GM21528 (cell line): Measurements from ENCODE around the gene ADAM11.
A peak's percentile ranks its signal among the peaks of the same experiment; 100 is the strongest.

Experiments
- ATAC-seq: cut with Tn5 transposase; IDR thresholded peaks from one replicate; pipeline ENCODE4 v1.9.1; 2021; ENCODE audit warnings: mild to moderate bottlenecking, moderate library complexity; ENCODE audit not compliant: unreplicated experiment, low FRiP score

ADAM11 gene

GRCh38 chr17:44775136-44775837 is 16.5 kb downstream of the ADAM11 start:
- ATAC-seq, result peak; percentile 77

GRCh38 chr17:44775838-44776621 is 17.2 kb downstream of the ADAM11 start:
- peak; percentile 5 for ATAC-seq

GRCh38 chr17:44776628-44777393 is 18.0 kb downstream of the ADAM11 start:
- no peak for ATAC-seq

DNA sequence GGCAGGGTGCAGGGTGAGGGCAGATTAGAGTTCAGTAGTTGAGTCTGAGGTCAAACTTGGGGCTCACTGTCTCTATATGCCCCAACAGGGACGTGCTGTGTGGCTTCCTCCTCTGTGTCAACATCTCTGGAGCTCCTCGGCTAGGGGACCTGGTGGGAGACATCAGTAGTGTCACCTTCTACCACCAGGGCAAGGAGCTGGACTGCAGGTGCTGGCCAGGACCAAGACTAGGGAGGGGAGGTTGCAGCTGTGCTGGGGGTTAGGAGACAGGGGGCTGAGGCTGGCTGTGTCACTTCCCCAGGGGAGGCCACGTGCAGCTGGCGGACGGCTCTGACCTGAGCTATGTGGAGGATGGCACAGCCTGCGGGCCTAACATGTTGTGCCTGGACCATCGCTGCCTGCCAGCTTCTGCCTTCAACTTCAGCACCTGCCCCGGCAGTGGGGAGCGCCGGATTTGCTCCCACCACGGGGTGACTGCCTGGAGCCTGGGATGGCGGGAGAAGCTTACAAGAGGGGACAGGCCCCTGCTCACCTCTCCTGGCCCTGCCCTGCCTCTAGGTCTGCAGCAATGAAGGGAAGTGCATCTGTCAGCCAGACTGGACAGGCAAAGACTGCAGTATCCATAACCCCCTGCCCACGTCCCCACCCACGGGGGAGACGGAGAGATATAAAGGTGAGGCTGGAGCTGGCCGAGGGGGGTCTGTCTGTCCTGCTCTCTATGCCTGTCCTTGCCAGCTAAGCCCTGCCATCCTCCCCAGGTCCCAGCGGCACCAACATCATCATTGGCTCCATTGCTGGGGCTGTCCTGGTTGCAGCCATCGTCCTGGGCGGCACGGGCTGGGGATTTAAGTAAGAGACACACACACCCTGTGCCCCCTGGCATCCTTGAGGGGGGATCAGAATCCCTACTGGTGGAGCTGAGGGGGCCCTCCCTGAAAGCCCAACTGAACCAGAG is 18.9 kb downstream of the ADAM11 start:
- no peak for ATAC-seq

DNA sequence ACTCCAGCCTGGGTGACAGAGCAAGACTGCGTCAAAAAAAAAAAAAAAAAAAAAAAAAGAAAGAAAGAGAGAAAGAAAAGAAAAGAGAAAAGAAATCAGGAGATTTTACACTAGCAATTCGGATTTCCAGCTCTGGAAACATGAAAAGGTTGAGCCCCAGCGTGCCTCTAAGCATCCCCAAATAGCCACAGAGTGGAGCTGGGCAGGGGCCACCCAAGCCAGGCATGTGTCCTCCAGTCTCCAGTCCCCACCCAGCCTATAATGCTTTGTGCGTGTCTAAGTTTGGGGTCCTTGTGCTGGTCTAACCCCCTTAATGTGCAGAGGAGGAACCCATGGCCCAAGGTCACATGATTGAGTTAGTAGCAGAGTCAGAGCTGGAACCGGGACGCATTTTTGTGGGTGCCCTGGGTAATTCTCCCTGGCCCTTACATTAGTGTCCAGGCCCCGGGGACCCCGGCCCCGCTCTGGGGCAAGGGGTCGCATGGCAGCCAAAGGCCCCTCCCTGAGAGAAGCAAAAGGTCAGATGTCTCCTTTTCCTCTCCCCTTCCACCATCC is 19.9 kb downstream of the ADAM11 start:
- ATAC-seq, result no peak

GRCh38 chr17:44779211-44780025 is 20.6 kb downstream of the ADAM11 start:
- ATAC-seq, result no peak

GRCh38 chr17:44780161-44780560 is 21.4 kb downstream of the ADAM11 start:
- ATAC-seq, result no peak

DNA sequence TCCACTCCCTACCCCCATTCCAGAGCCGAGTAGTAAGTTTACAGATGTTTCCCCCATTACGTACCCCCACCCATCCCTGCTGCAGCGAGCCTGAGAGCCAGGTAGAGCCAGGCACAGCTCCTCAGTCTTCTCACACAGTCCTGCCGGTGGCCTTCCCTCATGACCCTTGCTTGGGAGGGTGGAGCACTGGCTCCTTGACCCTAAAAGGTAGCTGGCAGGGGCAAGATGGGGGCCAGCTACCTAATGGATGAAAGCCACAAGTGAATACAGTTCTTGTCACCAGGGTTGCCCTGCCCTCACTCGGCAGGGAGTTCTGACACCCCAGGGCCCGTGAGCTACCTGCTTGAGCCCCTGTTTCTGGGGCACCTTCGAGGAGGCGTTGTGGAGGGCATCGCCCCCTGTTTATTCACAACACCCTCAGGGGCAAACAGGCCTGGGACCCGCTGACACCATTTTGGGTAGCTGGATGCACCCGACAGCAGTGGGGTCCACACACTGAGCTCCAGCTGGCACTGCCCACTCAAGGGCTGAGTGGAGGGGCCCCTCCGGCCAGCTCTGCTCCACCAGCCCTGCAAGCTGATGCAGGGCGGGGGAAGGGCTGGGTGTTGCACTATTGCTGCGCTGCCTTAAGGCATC is 22.2 kb downstream of the ADAM11 start:
- no peak for ATAC-seq

- no peak for ATAC-seq
These were observed 22.9 kb downstream of the ADAM11 start for GRCh38 chr17:44781551-44782325.

- no peak for ATAC-seq
These were observed 23.6 kb downstream of the ADAM11 start for GRCh38 chr17:44782326-44782850.

- no peak for ATAC-seq
These were observed 27.1 kb downstream of the ADAM11 start for GRCh38 chr17:44785921-44786320.

- ATAC-seq, result no peak
These were observed 27.8 kb downstream of the ADAM11 start for GRCh38 chr17:44786551-44787081.

- ATAC-seq, result no peak
These were observed 28.6 kb downstream of the ADAM11 start for GRCh38 chr17:44787271-44787940.

DNA sequence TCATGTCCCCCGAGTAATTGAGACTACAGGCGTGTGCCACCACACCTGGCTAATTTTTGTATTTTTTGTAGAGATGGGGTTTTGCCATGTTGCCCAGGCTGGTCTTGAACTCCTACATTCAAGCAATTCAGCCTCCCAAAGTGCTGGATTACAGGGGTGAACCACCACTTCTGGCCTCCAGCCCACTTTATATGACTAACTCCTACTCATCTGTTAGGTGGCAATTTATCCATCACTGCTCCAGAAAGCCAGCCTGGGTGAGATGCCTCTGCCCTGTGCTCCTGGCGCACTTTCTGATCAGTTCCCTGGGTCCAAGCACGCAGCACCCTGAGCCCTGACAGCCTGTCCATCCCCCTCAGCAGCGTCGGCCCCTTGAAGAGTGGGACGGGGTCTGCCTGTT is 29.4 kb downstream of the ADAM11 start:
- no peak for ATAC-seq

GRCh38 chr17:44792276-44792675 is 33.5 kb downstream of the ADAM11 start:
- no peak for ATAC-seq

GRCh38 chr17:44793885-44794842 is 35.4 kb downstream of the ADAM11 start:
- ATAC-seq, result no peak
